HG03103 (cell line): Measurements from ENCODE around the gene DPYD.

Source experiments
- ATAC-seq: cut with Tn5 transposase; IDR thresholded peaks from one replicate; pipeline ENCODE4 v1.9.1; 2021; ENCODE audit warnings: low read depth; ENCODE audit not compliant: unreplicated experiment

The DPYD gene

GRCh38 chr1:97630948-97631347 lies 289.9 kb downstream of the DPYD start:
- no peak for ATAC-seq

- no peak for ATAC-seq
Observed at GRCh38 chr1:97630281-97630680, 290.6 kb downstream of the DPYD start.

GRCh38 chr1:97623220-97623619 lies 297.6 kb downstream of the DPYD start:
- ATAC-seq = no peak

- no peak for ATAC-seq
Observed at GRCh38 chr1:97621955-97622354, 298.9 kb downstream of the DPYD start.

GRCh38 chr1:97619706-97620105 lies 301.1 kb downstream of the DPYD start:
- no peak for ATAC-seq

GRCh38 chr1:97610748-97611147 lies 310.1 kb downstream of the DPYD start:
- ATAC-seq = no peak

- ATAC-seq = no peak
Observed at GRCh38 chr1:97610102-97610501, 310.7 kb downstream of the DPYD start.

- ATAC-seq = no peak
Observed at GRCh38 chr1:97608272-97608671, 312.6 kb downstream of the DPYD start.

- ATAC-seq = no peak
Observed at GRCh38 chr1:97603776-97604175, 317.1 kb downstream of the DPYD start.

- no peak for ATAC-seq
Observed at GRCh38 chr1:97603218-97603617, 317.6 kb downstream of the DPYD start.

GRCh38 chr1:97599447-97599846 lies 321.4 kb downstream of the DPYD start:
- no peak for ATAC-seq

- ATAC-seq = no peak
Observed at GRCh38 chr1:97593192-97593591, 327.6 kb downstream of the DPYD start.

- no peak for ATAC-seq
Observed at GRCh38 chr1:97588772-97589171, 332.1 kb downstream of the DPYD start.

- ATAC-seq = no peak
Observed at GRCh38 chr1:97581614-97582051, 339.2 kb downstream of the DPYD start.

GRCh38 chr1:97577613-97578012 lies 343.2 kb downstream of the DPYD start:
- no peak for ATAC-seq

- ATAC-seq = no peak
Observed at GRCh38 chr1:97573553-97573952, 347.3 kb downstream of the DPYD start.

- ATAC-seq = no peak
Observed at GRCh38 chr1:97572561-97572960, 348.3 kb downstream of the DPYD start.

- no peak for ATAC-seq
Observed at GRCh38 chr1:97571760-97572159, 349.1 kb downstream of the DPYD start.

- ATAC-seq = no peak
Observed at GRCh38 chr1:97570691-97571090, 350.1 kb downstream of the DPYD start.

- ATAC-seq = no peak
Observed at GRCh38 chr1:97567000-97567749, 353.7 kb downstream of the DPYD start.

GRCh38 chr1:97565886-97566285 lies 354.9 kb downstream of the DPYD start:
- ATAC-seq = no peak

GRCh38 chr1:97563926-97564325 lies 356.9 kb downstream of the DPYD start:
- no peak for ATAC-seq

GRCh38 chr1:97562081-97562480 lies 358.8 kb downstream of the DPYD start:
- ATAC-seq = no peak
